ENCODE results near the gene KYAT1.

DNA sequence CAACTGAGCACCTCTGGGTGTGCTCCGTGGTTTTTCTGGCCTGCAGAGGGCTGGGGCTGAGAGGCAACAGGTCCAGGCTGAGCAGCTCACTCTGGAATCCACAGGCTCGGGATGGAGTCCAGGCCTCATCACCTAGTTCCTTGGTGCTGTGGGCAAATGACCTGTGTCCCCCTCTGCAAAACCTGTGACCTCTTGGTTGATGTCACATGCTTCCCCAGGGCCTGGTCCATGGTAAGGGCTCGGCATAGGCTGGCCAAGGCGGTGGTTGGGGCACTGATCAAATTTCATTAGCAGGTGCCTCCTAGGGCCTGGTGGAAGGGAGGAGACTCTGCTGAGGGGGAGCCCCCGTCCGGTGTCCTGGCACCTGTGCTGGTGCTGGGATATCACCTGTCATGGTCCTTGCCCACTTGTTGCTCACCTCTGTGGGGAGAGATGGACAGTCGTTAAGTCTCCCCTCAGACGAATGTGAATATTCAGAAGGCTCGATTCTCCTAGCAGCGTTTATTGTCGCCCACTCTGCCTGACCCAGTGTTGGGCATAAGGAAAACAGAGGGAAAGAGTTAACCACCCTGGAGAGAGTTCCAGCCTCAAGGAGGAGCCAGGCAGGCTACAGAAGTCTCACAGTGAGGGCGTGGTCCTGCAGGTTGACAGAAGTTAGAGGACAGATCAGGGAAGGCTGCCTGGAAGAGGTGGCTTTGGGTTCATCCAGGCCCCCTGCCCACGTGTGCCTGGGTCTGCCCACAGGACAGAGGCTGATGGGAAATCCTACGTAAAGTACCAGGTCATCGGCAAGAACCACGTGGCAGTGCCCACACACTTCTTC, 60.0 kb downstream of the KYAT1 start:
- no peak for TF ChIP-seq POLR2A (IDR thresholded peaks at IDR 0.05; ENCODE audit: low read length)
- no peak for TF ChIP-seq GATA1 (IDR thresholded peaks at IDR 0.05; ENCODE audit: low read depth, low read length)

All from erythroblast (primary cell).